Fibroblast of skin of left quadriceps (primary cell): ENCODE results near the gene HS2ST1.
A peak's percentile ranks its signal among the peaks of the same experiment; 100 is the strongest.
"Not testable (repeated sequence)": the region's sequence is repeated elsewhere in the genome, so short reads cannot be mapped to it uniquely, and the experiment has no call there.

Source experiments
- DNase-seq, 2 experiments: peaks; one replicate each; pipeline ENCODE4 v3.0.0-alpha.2; 2013; ENCODE audit warnings: low read depth in 2 of 2

HS2ST1 gene

GRCh38 chr1:87064309-87064708, 149.9 kb downstream of the HS2ST1 start:
- no peak for DNase-seq

GRCh38 chr1:87064986-87065385, 150.6 kb downstream of the HS2ST1 start:
- no peak for DNase-seq

GRCh38 chr1:87066708-87067107, 152.3 kb downstream of the HS2ST1 start:
- not testable (repeated sequence) for DNase-seq

DNA sequence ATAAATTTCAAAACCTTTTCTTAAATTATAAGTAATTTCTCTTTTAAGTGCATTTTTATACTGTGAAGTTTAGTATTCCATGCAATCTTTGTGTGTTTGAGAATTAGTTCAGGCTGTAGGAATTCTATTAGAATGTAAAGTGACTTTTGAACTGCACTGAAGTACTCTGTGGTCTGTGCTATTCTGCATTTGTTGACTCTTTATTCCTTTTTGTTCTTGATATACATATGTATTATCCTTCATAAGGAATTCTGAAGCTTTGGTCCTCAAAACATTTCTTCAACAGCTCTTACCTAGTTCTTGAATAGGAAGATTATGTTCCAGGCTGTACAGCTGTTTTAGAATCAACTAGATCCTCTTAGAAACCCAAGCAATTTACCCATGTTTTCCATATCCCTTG, 158.0 kb downstream of the HS2ST1 start:
- no peak for DNase-seq

- no peak for DNase-seq
Observed at GRCh38 chr1:87072904-87073303, 158.5 kb downstream of the HS2ST1 start.

DNA sequence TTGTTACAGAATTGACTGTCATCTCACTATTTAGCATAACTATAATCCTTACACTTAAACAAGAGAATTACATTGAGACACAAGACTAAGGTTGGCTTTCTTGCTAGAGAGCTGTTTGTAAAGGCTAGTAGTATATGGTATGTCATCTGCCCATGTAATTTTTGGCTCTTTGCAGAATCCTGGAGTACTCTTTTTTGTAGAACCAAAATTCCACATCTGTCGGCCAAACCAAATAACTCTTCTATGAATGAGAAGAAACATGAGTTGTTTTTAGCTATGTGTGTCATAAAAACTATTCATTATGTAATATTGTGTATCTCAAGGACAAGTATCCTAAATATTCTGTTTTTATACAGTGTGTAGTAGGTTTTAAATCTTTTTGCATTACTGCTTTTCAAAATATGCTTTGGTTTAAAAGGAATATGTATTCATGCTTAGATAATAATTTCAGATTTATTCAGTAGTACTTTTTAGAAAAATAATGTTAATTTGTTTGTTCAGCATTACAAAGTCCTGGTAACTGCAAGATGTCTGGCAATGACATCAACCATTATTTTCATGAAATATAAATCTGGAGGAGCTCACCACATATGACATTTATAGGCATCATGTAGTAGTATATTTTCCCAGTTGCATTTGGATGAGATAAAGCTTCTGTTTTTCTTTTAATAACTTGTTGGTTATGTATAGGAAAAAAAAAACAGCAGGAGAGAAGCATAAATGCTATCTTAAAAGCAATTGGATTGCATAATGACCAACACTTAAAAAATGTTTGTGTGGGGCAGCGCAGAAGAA, 159.8 kb downstream of the HS2ST1 start:
- no peak for DNase-seq

GRCh38 chr1:87077959-87078639, 163.7 kb downstream of the HS2ST1 start:
- no peak for DNase-seq

DNA sequence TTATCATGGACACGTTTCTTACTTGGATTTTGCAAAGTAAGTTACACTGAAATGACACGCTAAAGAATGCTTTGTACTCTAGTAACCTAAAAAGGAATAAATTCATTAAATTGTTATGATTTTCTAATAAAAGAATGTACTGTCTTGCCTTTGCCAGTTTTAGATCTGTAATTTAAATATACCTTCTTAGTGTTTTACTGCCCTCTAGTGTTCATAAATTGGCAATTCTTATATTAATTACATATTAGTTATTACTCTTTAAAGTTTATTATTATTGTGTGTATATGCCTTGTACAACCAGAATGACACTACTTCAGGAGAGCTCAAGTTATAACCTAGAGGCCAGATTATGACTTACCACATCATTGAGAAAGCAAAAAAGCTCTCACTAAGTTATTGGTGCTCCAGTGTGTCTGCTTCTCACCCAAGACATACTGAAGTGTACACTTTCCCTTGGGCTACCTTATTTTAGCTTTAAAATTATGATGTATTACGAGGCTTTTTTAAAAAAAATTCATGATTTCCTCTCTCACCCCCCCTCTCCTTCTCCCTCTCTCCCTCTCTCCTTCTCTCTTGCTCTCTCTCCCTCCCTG, 169.9 kb downstream of the HS2ST1 start:
- DNase-seq = no peak

DNA sequence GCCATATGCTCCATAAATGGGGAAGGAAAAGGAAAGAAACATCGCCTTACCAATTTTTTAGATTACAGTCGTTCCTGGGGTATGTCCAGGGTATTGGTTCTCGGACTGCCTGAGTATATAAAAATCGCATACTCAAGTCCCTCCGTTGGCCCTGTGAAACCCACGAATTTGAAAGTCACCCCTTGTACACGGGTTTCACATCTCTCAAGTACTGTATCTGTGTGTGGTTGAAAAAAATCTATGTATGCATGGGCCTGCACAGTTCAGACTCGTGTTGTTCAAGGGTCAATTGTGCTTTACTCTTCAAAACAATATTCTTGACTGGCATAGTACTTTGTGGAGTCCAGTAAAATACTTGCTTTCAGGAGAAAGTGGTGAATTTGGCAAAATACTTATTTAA, 171.7 kb downstream of the HS2ST1 start:
- DNase-seq = no peak

- no peak for DNase-seq
Observed at GRCh38 chr1:87089070-87089736, 174.8 kb downstream of the HS2ST1 start.

- DNase-seq = no peak
Observed at GRCh38 chr1:87089823-87090222, 175.4 kb downstream of the HS2ST1 start.

- no peak for DNase-seq
Observed at GRCh38 chr1:87091425-87091824, 177.0 kb downstream of the HS2ST1 start.

- no peak for DNase-seq
Observed at GRCh38 chr1:87092846-87093245, 178.4 kb downstream of the HS2ST1 start.

GRCh38 chr1:87093286-87093685, 178.9 kb downstream of the HS2ST1 start:
- no peak for DNase-seq

GRCh38 chr1:87094238-87094637, 179.8 kb downstream of the HS2ST1 start:
- DNase-seq = no peak

DNA sequence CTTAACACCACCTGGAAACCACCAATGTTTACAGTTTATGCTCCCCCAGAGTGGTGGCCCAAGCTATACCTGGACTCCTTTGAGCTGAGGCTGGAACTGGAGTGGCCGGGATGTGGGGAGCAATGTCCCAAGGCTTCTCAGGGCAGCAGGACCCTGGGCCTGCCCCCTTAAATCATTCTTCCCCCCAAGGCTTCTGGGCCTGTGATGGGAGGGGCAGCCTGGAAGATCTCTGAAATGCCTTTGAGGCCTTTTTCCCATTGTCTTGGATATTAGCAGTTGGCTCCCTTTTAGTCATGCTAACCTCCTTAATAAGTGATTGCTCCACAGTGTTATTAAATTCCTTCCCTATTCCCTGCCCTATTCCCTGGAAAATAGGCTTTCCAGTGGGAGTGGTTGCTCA, 185.8 kb downstream of the HS2ST1 start:
- DNase-seq = no peak

- DNase-seq = peak; percentile 42 to 51
Observed at GRCh38 chr1:87103074-87103473, 188.6 kb downstream of the HS2ST1 start.

- no peak for DNase-seq
Observed at GRCh38 chr1:87104140-87104539, 189.7 kb downstream of the HS2ST1 start.

GRCh38 chr1:87104945-87105344, 190.5 kb downstream of the HS2ST1 start:
- no peak for DNase-seq

DNA sequence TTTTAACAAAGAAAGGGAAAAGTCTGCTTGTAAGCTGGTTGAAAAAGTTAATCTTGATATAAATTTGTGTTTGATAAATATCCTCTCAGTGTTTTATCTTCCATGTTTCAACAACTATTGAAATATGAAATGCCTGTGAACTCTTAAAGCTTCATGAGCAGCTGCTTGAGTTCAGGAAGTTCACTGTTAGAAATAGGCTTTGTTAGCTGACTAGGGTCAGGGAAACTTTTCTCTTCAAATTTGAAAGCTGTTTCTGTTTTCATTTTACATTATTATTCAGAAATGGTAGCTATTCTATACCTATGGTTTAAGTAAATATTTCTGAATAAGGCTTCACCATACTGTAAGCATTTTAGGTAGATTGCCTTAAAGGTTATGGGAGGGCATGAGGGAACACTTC, 191.7 kb downstream of the HS2ST1 start:
- no peak for DNase-seq

DNA sequence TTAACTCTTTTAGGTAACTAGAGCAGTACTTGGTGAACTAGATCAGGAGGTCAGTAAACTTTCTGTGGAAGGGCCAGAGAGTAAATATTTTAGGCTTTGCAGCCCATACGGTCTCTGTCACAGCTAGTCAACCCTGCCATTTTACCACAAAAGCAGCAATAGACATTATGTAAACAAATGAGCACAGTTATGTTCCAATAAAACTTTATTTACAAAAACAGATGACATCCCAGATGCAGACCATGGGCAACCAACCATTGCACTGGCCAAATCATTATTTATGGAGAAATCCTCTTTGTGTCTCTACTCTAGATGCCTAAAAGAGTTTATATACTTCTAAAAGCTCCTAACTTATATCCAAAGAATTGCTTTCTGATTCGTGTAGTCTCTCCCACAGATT, 192.4 kb downstream of the HS2ST1 start:
- DNase-seq = no peak

DNA sequence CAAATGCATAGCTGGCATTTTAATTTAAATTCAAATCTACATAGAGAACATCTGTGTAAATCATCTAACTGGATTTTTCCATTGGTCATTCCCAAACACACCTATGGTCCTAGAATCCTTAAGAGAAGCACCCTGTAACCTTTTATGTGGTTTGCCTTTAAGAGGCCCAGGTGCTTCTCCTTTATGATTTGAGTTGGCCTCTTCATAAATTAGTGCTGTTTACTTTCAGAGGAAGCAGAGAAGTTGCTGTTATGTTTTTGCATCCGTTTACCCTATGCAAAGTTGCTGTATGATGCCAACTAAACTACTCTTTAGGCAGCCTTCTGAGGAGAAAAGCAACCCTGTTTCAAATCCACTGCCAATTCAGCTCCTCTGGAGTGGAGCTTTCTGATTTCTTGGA, 193.8 kb downstream of the HS2ST1 start:
- DNase-seq = no peak
